HG03354 (cell line): ENCODE measurements around the gene LAMA4.

ENCODE experiments used
- ATAC-seq: cut with Tn5 transposase; IDR thresholded peaks from one replicate; pipeline ENCODE4 v1.9.1; 2021; ENCODE audit warnings: mild to moderate bottlenecking; ENCODE audit not compliant: unreplicated experiment, poor library complexity, severe bottlenecking

The LAMA4 gene

DNA sequence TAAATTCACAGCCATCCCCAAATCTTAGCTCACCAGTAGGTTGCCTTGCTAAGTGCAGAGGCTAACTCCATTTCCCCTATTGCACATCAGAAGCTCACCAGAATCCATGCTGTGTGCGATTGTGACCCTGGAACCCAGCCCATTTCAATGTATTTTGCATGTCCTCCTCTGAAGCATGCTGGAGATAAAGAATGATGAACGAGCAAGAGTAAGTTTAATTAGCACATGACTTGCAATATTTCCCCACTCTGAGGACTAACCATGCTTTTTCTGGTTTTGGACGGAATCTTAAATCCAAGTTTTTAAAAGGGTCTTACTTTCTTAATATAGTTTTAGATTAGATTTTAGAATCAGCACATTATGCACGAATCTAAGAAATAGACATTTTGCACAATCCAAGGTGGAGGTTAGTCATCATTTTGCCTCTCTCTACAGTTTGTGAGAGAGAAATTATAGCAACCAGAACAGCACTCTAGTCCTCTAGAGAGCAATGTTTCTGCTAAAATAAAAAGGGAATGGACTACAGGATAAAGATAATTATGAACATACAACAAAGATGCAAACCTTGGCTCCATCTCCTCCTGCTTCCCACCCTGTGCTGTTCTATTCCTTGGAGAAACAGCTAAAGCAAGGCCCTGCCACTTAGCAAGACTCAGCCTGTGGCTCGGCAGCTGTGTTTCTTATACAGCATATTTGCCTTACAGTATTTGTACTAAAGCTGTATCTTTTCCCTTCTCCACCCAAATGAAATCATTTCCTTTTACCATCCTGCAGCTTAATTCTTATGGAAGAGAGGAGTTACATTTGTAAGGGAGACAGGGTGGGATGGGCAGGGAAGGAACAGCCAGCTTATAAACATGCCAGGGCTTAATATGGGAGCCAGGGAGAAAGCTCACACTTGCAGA, 24.9 kb upstream of the LAMA4 start:
- ATAC-seq: no peak

GRCh38 chr6:112275365-112275764, 21.0 kb upstream of the LAMA4 start:
- no peak for ATAC-seq

- no peak for ATAC-seq
Observed at GRCh38 chr6:112274774-112275173, 20.4 kb upstream of the LAMA4 start.

GRCh38 chr6:112272799-112273198, 18.4 kb upstream of the LAMA4 start:
- no peak for ATAC-seq

DNA sequence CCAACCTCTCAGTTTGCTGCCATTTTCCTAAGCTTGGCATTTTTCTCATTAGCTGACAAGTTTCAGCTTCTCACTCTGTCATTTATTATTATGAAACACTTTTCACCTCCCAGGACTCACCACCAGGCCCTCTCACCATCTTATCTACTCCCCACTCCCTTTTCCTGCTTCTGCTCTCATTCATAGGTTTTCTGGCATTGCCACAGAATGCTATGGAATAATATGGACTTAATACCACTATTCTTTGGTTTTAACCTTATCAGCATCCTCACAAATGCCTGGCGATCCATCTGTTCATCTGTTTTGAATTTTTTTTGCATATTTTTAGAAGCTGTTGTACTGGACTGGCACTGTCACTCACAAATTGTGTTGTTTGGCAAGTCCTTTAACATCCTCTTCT, 16.4 kb upstream of the LAMA4 start:
- no peak for ATAC-seq

DNA sequence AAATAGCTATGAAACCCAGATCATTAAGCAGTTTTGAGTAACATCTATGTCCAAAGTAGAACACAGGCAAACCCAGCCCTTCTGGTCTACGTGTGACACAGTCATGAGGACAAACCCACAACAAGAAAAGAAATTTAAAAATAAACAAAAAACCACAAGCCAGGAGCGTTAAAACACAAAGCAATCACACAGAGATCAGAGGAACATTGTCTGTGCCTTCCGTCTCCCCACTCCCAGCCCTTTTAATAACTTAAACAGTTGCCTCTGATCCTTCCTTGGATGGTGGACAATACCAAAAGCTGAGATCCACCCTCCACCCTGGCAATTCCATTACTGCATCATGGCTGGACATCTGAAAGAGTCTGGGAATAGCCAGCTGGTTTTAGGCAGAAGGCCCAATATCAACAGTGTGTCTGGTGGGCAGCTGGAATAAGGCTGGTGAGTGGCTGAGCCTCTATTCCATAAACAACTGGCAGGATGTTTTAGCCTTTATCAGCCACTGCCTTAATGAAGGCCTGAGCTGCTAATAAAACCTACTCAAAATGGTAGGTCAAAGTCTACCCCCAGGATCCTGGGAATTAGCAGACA, 15.7 kb upstream of the LAMA4 start:
- ATAC-seq: no peak

DNA sequence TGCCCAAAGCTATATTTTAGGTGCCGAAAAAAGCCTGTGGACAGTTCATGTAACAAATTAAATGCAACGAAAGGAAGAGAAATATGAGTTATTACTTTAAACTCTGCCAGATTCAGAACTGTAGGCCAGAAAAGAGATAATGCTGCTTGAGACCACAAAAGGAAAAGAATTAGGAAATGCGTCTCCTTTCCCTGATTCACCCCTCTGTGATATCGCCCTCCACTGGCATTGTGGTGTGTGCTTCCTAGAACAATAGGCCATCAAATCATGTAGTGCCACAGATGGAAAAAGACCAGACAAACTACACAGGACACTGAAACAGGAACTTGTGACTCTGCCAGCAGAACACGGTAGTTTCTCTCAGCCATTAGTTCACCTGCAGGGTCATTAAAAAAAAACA, 14.7 kb upstream of the LAMA4 start:
- no peak for ATAC-seq

DNA sequence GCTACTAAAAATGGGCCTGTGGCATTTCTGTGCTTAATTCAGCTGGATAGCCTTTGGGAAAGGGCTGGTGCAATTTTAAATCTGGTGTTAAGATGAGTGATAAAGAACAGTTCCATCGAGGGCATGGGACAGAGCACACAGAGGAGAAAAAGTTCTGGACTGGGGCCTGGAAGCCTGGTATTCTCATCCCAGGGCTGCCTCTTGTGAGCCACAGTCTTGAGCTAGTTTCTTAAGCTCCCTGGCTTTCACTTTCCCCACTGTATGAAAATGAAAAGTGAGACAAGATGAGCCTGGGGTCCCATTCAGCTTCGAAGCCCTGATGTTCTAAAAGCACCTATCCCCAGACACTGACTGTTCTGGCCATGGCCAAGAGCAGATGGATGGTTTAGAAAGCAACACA, 14.3 kb upstream of the LAMA4 start:
- ATAC-seq: no peak

DNA sequence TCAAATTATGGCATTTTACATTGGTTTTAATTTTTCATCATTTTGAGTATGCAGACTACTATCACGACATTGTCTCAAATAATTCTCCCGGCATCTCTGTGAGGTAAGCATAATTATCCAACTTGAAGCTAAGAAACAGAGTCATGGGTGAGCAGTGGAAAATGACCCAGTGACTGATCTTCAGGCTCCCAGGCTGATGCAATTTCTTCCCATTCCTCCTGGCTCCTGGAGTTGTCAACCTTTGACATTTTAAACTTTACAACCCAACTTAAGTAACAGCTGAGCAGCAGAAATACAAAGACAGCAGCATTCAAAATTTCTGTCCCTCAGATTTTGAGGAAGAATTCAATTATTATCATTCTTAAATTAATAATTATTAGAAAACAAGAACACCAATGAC, 13.7 kb upstream of the LAMA4 start:
- no peak for ATAC-seq

DNA sequence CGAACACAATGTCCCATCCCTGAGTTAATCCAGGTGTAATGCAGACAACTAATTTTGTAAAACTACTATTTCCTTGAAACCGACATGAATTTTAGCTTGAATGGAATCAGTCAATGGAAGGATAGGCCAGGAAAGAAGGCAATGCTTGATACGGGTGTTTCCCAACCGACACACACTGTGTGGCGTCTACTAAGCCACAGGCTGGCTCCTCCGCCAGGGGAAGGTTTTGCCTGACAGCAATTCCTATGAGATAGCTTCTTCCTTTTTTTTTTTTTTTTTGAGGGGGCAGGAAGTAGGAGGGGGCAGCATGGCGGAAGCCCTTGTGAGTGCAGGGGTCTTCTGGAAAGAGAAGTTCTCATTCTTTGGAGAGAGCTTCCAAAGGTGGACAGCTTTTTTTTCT, 12.0 kb upstream of the LAMA4 start:
- ATAC-seq: no peak

DNA sequence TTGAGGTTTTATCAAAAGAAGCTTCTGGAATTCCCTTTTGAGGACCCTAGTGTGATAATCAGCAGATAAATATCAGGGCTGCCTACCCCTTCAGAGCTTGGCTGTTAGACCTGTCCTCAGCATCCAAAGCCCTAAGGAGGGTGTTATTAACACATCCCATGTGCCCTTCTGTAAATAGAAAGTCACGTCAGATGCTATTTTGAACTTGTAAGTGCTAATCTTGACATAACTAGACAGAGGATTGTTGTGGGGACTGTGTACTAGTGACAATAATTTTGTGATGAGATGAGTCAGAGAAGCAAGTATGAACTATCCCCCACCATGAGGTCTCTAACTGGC, 4.9 kb upstream of the LAMA4 start:
- no peak for ATAC-seq

GRCh38 chr6:112258642-112259336, 4.4 kb upstream of the LAMA4 start:
- ATAC-seq: no peak

DNA sequence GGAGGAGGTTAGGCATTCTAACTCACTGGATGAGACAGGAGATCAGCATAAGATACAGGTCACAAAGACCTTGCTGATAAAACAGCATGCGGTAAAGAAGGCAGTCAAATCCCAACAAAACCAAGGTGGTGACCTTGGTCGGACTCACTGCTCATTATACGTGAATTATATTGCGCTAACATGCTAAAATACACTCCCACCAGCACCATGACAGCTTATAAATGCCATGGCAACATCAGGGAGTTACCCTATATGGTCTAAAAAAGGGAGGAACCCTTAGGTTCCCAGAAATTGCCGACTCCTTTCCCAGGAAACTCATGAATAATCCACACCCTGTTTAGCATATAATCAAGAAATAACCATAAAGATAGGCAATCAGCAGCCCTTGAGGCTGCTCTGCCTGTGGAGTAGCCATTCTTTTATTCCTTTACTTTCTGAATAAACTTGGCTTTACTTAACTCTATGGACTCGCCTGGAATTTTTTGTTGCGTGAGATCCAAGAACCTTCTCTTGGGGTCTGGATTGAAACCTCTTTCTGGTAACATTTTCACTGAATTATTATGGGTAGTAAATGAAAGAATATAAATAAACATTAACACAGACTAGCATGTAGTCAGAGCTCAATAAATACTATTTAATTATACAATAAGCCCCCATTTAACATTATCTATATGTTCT, 3.0 kb upstream of the LAMA4 start:
- no peak for ATAC-seq

DNA sequence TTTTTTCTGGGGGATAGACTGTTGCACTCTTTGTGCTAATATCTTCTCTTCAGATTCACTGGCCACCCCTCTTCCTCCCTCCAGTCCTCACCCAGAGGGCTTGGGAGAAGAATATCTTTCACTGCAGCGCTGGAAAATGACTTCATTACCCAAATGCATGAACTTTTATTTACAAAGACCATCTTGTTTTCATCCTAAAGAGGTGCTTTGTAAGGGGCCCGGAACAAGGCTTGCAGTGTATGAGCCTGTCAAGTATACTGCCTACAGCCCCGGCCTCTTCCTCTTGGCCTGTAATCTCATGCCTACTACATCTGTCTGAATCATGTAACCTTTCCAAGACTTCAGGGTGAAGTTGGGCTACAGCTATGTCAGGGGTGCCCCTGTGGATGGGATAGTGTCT, 554 bp upstream of the LAMA4 start:
- no peak for ATAC-seq

DNA sequence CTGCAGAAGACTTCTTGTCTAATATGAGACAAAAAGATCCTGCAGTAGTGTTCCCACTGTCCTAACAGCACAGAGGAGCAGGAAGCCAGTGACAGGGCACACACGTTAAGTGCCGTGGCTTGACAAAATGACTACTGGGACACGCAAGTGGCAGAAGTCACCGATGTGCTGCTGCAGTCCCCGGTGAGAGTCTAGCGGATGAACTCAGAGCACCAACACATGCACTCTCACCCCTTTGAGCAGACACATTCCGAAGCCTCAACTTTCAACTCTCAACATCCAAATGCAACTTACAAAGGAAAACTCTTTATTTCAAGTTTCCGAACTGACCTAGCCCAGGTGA, 898 bp downstream of the LAMA4 start:
- no peak for ATAC-seq

DNA sequence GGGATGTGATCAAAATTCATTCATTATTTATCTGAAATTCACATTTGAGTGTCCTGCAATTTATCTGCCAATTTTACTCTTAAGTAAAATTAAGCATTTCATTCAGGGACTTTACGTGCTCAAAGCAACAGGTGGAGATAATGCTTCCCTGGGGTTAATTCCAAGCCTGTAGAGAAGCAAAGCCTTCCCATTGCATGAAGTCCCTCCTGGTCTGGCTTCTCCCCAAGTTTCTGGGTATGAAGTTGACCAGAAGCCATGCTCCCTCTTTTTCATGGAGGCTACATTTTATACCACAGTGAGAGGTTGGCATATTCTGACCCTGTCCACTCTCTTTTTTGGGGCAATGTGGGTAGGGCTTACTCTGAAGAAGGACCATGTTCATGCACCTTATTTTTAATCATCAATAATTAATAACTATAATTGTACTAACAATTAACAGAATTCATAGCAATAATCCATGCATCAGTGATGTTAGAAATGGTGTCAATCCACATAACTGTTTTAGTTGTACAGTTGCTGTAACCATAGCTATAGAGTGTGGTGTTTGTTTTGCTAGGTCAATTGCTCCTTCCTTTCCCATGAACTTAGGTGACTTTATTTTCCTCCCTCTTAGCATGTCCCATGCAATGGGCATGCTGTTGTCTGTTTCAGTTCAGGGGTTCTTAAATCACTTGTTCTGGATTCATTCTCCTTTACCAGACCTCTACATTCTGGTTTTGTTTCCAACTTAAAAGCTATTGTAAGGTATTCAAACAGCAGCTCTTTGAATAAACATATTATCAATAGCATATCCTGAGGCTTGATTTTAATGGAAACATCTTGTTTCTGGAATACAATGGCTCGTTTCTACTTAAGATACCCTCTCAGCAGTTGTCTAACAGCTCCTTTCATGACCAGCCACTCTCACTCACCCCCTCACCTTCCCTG, 1.5 kb downstream of the LAMA4 start:
- ATAC-seq: no peak

DNA sequence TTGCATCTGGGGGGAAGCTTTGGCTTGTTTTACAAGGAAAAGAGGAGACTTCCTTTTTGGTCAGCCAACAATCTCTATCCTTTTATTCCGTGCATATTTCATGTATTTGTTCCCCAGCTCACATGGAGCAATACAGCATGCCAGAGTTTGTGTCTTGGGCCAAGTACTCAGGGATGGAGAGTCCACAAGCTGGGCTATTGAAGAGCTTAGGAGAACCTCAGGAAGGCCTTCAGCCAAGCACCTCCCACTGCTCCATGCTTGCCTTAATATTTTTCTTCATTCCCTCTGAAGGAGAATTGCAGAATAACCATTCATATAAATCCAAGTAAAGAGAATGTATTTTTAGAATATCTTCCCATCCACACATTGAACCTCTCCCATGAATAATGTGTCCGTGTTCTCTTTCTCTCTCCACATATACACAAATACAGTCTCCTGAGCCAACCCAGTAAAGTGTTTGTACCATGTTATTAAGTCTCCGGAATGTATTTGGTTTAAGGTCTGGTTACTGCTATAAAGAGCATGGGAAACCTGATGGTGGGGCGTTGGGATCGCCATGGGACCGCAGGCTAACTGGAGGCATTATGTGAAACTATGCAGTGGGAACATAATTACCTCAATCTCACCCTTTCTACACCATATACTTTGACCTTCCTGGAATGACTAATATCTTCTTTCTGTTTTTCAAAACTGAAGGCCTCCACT, 3.0 kb downstream of the LAMA4 start:
- ATAC-seq: no peak

- ATAC-seq: no peak
Observed at GRCh38 chr6:112249489-112249888, 4.9 kb downstream of the LAMA4 start.

GRCh38 chr6:112247275-112247674, 7.1 kb downstream of the LAMA4 start:
- ATAC-seq: no peak
